A549 (cell line): ENCODE measurements around the gene TP53BP1. TPM values are rescaled to one million over a fixed set of nuclear protein-coding genes. Genes with fewer than 3 reads are reported as not detected.

ENCODE experiments used
- ATAC-seq, 2 experiments: fragments of 200-7000 bp in 1 of 2; fragments of >200 bp in 1 of 2; cut with Nextera tagmentation in 1 of 2; cut with Tn5 transposase in 1 of 2; 3 replicates each; pipeline versions ENCODE4 v1.8.0 to v1.9.1; 2018 to 2020; ENCODE audit warnings: mild to moderate bottlenecking in 1 of 2, moderate library complexity in 1 of 2
- CTCF ChIA-PET: fragments of 300-600 bp; sonication (Branson Sonifier 250); formaldehyde crosslinking; extraction: SDS; loops from one replicate; lab custom pipeline; 2021; ENCODE audit warnings: antibody characterized with exemption, inconsistent platforms; lab: Yijun Ruan, JAX
- POLR2A ChIA-PET: fragments of 350-600 bp; formaldehyde crosslinking; extraction: SDS; loops from one replicate; lab custom pipeline; 2021; ENCODE audit warnings: antibody characterized with exemption, inconsistent platforms; lab: Yijun Ruan, JAX
- DNase-seq, 2 experiments: peaks; one replicate each; pipeline versions ENCODE4 v3.0.0 to v3.0.0-alpha.2; 2011 to 2016; ENCODE audit warnings: low read depth in 1 of 2, low spot score in 1 of 2
- FAIRE-seq: peaks from 2 replicates; lab custom pipeline; 2011; peaks lifted over from hg19 to GRCh38; lab: Jason Lieb, UNC
- H3K27ac ChIP-seq, 2 experiments: fragments of >200 bp; sonication (Bioruptor Twin); formaldehyde crosslinking; 3 replicates each; pipeline ENCODE4 v1.5.1; 2016 to 2017
- H3K4me1 ChIP-seq: fragments of >200 bp; sonication (Bioruptor Twin); formaldehyde crosslinking; 3 replicates; pipeline ENCODE4 v1.6.1; 2016
- H3K4me2 ChIP-seq: fragments of >200 bp; sonication (Bioruptor Twin); formaldehyde crosslinking; 3 replicates; pipeline ENCODE4 v1.6.1; 2016
- H3K4me3 ChIP-seq: fragments of >200 bp; sonication (Bioruptor Twin); formaldehyde crosslinking; 3 replicates; pipeline ENCODE4 v1.5.1; 2016
- H3K9me3 ChIP-seq: fragments of >200 bp; sonication (Bioruptor Twin); formaldehyde crosslinking; 3 replicates; pipeline ENCODE4 v1.6.1; 2016
- BHLHE40 ChIP-seq: IDR thresholded peaks from 2 replicates; pipeline ENCODE4 v1.6.1; 2012; ENCODE audit warnings: low read depth, low read length, inconsistent platforms
- CBX2 ChIP-seq: fragments of 200-600 bp; sonication (generic); IDR thresholded peaks from 2 replicates; pipeline ENCODE4 v1.6.1; 2016; ENCODE audit warnings: low read depth, mild to moderate bottlenecking, borderline replicate concordance
- CBX8 ChIP-seq: fragments of 200-600 bp; sonication (generic); IDR thresholded peaks from 2 replicates; pipeline ENCODE4 v1.6.1; 2016
- CHD2 ChIP-seq: fragments of 150-350 bp; IDR thresholded peaks from 2 replicates; pipeline ENCODE4 v1.6.1; 2014; ENCODE audit warnings: low read length; ENCODE audit not compliant: partially characterized antibody
- CHD4 ChIP-seq: fragments of 200-600 bp; sonication (generic); IDR thresholded peaks from 2 replicates; pipeline ENCODE4 v1.6.1; 2016; ENCODE audit warnings: antibody characterized with exemption, mild to moderate bottlenecking, borderline replicate concordance
- EHF ChIP-seq: fragments of 250-450 bp; sonication (Bioruptor Pico); IDR thresholded peaks from 2 replicates; pipeline ENCODE4 v1.5.0; 2020; ENCODE audit warnings: mild to moderate bottlenecking
- ELK1 ChIP-seq: fragments of 150-350 bp; IDR thresholded peaks from 2 replicates; pipeline ENCODE4 v1.6.1; 2014; ENCODE audit warnings: low read depth, mild to moderate bottlenecking, low read length
- FOSL2 ChIP-seq, 2 experiments: fragments of 450-650 bp in 1 of 2; fragments of >200 bp in 1 of 2; sonication (Bioruptor Twin) in 1 of 2; formaldehyde crosslinking; IDR thresholded peaks; 2 replicates each; pipeline versions ENCODE4 v1.5.0 to v1.6.1; 2016 to 2020; ENCODE audit warnings: mild to moderate bottlenecking in 1 of 2, moderate library complexity in 1 of 2
- GATA3 ChIP-seq: IDR thresholded peaks from 2 replicates; pipeline ENCODE4 v1.6.1; 2012; ENCODE audit warnings: borderline replicate concordance
- HOXA7 ChIP-seq: fragments of 250-450 bp; sonication (Bioruptor Pico); IDR thresholded peaks from 2 replicates; pipeline ENCODE4 v1.5.0; 2020; ENCODE audit warnings: mild to moderate bottlenecking, moderate library complexity
- JUN ChIP-seq, 2 experiments: fragments of >200 bp; sonication (Bioruptor Twin); formaldehyde crosslinking; IDR thresholded peaks; 2 replicates in 1 of 2; 3 replicates in 1 of 2; pipeline ENCODE4 v1.6.1; 2016 to 2017
- KDM1A ChIP-seq: fragments of 200-600 bp; sonication (generic); IDR thresholded peaks from 2 replicates; pipeline ENCODE4 v1.6.1; 2016; ENCODE audit warnings: low read depth, mild to moderate bottlenecking
- KDM5A ChIP-seq: fragments of 200-600 bp; sonication (generic); IDR thresholded peaks from 2 replicates; pipeline ENCODE4 v1.6.1; 2016; ENCODE audit warnings: antibody characterized with exemption, mild to moderate bottlenecking
- MAFK ChIP-seq: fragments of 450-650 bp; IDR thresholded peaks from 2 replicates; pipeline ENCODE4 v1.6.1; 2014; ENCODE audit not compliant: partially characterized antibody
- MAZ ChIP-seq: fragments of 150-350 bp; IDR thresholded peaks from 2 replicates; pipeline ENCODE4 v1.6.1; 2014; ENCODE audit warnings: antibody characterized with exemption, low read depth, low read length, borderline replicate concordance
- MYC ChIP-seq: IDR thresholded peaks from 2 replicates; pipeline ENCODE4 v1.6.1; 2012; ENCODE audit warnings: mild to moderate bottlenecking, inconsistent platforms, low read length, improper control_type of control experiment, borderline replicate concordance
- NFE2L2 ChIP-seq: fragments of 150-350 bp; conservative IDR thresholded peaks from 2 replicates; pipeline ENCODE4 v1.6.1; 2014; ENCODE audit warnings: low read length
- NR3C1 ChIP-seq: fragments of >200 bp; sonication (Bioruptor Twin); formaldehyde crosslinking; IDR thresholded peaks from 3 replicates; pipeline ENCODE4 v1.6.1; 2017
- POLR2A ChIP-seq: IDR thresholded peaks from 2 replicates; pipeline ENCODE4 v1.6.1; 2012; ENCODE audit warnings: mild to moderate bottlenecking, low read length
- RARB ChIP-seq: fragments of 250-450 bp; sonication (Bioruptor Pico); IDR thresholded peaks from 2 replicates; pipeline ENCODE4 v1.8.0; 2021; ENCODE audit warnings: mild to moderate bottlenecking, moderate library complexity
- SMC3 ChIP-seq: fragments of >200 bp; sonication (Bioruptor Twin); formaldehyde crosslinking; IDR thresholded peaks from 3 replicates; pipeline ENCODE4 v1.6.1; 2018; ENCODE audit warnings: inconsistent platforms
- ZSCAN20 ChIP-seq: fragments of 250-450 bp; sonication (Bioruptor Pico); IDR thresholded peaks from 2 replicates; pipeline ENCODE4 v1.8.0; 2022; ENCODE audit warnings: mild to moderate bottlenecking, moderate library complexity
- WGBS: methylation state at CpG from one replicate; pipeline ENCODE4 v1.1.6; 2017; ENCODE audit errors: missing lambda C conversion rate; 5-methylcytosine and 5-hydroxymethylcytosine counted together
- polyA plus RNA-seq, 4 experiments: library from polyadenylated mRNA; depleted of rRNA in 3 of 4; stranded (reverse); fragments of >200 nt; fragmentation: RNase III in 1 of 4; extraction: RNeasy Plus Mini Kit Qiagen cat#74134 plus additional on column Dnase treatment in 1 of 4; gene quantifications; 2 replicates in 3 of 4; 3 replicates in 1 of 4; pipeline ENCODE4 v1.2.3, GENCODE V29; 2011 to 2017
- TF ChIP-seq, protein P1 (sequence below): fragments of >200 bp; sonication (Bioruptor Twin); formaldehyde crosslinking; IDR thresholded peaks from 3 replicates; pipeline ENCODE4 v1.5.1; 2016
- TF ChIP-seq, protein P2 (sequence below): IDR thresholded peaks from 2 replicates; pipeline ENCODE4 v1.6.1; 2012; ENCODE audit warnings: low read depth, borderline replicate concordance
- TF ChIP-seq, protein P3 (sequence below): fragments of 250-450 bp; sonication (Bioruptor Pico); IDR thresholded peaks from 2 replicates; pipeline ENCODE4 v1.5.0; 2021; ENCODE audit warnings: mild to moderate bottlenecking, moderate library complexity, borderline replicate concordance

Gene TP53BP1
- polyA plus RNA-seq, 2 of the 4 experiments (the other 2 are of a cell fraction) = 25.0 to 49.8 TPM

- H3K4me1 ChIP-seq = no peaks in the 10 kb centered on the region
- POLR2A ChIA-PET = no interaction called here
- CTCF ChIA-PET = no interaction called here
- ATAC-seq (no peak), DNase-seq (no peak), FAIRE-seq (no peak)
- no peak overlapping the region for H3K4me2 ChIP-seq
- 63% methylated on average over 1 of the region's 1 CpG for WGBS
- H3K27ac ChIP-seq = no peak overlapping the region
- no peaks in the 10 kb centered on the region for H3K9me3 ChIP-seq
- TF ChIP-seq ZSCAN20 (CRISPR knock-in tag) (no peak), CHD4 (no peak), CBX2 (no peak), EHF (no peak), KDM5A (no peak), MYC (no peak), RARB (CRISPR knock-in tag) (no peak), CHD2 (no peak), GATA3 (no peak), MAZ (no peak), SMC3 (no peak)
- TF ChIP-seq, protein P1, sequence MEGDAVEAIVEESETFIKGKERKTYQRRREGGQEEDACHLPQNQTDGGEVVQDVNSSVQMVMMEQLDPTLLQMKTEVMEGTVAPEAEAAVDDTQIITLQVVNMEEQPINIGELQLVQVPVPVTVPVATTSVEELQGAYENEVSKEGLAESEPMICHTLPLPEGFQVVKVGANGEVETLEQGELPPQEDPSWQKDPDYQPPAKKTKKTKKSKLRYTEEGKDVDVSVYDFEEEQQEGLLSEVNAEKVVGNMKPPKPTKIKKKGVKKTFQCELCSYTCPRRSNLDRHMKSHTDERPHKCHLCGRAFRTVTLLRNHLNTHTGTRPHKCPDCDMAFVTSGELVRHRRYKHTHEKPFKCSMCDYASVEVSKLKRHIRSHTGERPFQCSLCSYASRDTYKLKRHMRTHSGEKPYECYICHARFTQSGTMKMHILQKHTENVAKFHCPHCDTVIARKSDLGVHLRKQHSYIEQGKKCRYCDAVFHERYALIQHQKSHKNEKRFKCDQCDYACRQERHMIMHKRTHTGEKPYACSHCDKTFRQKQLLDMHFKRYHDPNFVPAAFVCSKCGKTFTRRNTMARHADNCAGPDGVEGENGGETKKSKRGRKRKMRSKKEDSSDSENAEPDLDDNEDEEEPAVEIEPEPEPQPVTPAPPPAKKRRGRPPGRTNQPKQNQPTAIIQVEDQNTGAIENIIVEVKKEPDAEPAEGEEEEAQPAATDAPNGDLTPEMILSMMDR = no peak
- no peak overlapping the region for H3K4me3 ChIP-seq
Observed at GRCh38 chr15:43499635-43500034, 6.7 kb upstream of the TP53BP1 start.

DNA sequence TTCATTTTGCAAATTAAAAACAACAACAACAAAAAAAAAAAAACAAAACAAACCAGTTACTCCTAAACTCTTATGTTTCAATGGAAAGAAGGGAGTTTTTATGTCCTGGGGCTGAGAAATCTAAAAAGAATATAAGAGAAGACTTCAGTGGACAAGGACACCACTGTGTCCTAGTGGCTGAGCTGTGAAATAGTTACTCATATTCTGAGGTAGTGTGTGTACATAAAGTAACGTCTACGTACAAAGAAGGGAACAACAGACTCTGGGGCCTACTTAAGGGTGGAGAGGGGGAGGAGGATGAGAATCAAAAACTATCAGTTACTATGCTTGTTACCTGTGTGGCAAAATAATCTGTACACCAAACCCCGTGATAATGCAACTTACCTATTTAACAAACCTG is 6.0 kb upstream of the TP53BP1 start:
- ATAC-seq (peak in 1 of 2 experiments; percentile 37; a peak in 1 of 6 replicates), FAIRE-seq (no peak), DNase-seq (no peak)
- Histone ChIP-seq H3K9me3 (no peaks in the 10 kb centered on the region), H3K27ac (no peak overlapping the region), H3K4me1 (no peaks in the 10 kb centered on the region), H3K4me2 (no peak overlapping the region), H3K4me3 (no peak overlapping the region)
- WGBS = 66% methylated on average over 3 of the region's 3 CpGs
- TF ChIP-seq CBX2 (no peak), RARB (CRISPR knock-in tag) (no peak), NR3C1 (no peak), HOXA7 (CRISPR knock-in tag) (no peak), CBX8 (no peak), BHLHE40 (no peak), POLR2A (no peak), NFE2L2 (no peak), MYC (no peak), FOSL2 (IDR thresholded peaks at IDR 0.05) (no peak), FOSL2 (CRISPR knock-in tag; IDR thresholded peaks at IDR 0.05) (no peak), KDM1A (no peak), SMC3 (no peak), MAFK (no peak), ELK1 (no peak), JUN (IDR thresholded peaks at IDR 0.05) (no peak), MAZ (no peak)
- TF ChIP-seq, protein P2, sequence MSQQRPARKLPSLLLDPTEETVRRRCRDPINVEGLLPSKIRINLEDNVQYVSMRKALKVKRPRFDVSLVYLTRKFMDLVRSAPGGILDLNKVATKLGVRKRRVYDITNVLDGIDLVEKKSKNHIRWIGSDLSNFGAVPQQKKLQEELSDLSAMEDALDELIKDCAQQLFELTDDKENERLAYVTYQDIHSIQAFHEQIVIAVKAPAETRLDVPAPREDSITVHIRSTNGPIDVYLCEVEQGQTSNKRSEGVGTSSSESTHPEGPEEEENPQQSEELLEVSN = no peak
- TF ChIP-seq, protein P3, sequence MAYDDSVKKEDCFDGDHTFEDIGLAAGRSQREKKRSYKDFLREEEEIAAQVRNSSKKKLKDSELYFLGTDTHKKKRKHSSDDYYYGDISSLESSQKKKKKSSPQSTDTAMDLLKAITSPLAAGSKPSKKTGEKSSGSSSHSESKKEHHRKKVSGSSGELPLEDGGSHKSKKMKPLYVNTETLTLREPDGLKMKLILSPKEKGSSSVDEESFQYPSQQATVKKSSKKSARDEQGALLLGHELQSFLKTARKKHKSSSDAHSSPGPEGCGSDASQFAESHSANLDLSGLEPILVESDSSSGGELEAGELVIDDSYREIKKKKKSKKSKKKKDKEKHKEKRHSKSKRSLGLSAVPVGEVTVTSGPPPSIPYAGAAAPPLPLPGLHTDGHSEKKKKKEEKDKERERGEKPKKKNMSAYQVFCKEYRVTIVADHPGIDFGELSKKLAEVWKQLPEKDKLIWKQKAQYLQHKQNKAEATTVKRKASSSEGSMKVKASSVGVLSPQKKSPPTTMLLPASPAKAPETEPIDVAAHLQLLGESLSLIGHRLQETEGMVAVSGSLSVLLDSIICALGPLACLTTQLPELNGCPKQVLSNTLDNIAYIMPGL (CRISPR knock-in tag) = no peak
- TF ChIP-seq, protein P1 = no peak
- ChIA-PET POLR2A (no interaction called here), CTCF (no interaction called here)
